ENCODE data around the gene MORC2. TPM values are rescaled to one million over a fixed set of nuclear protein-coding genes. Genes with fewer than 3 reads are reported as not detected.
A peak's percentile ranks its signal among the peaks of the same experiment; 100 is the strongest.

The MORC2 gene
- total and polyA plus RNA-seq, 9 of the 15 experiments (the other 6 are each of a cell fraction or from before 2014, with no cell fraction given), result 3.3 to 34.7 (median 16.7) TPM

DNA sequence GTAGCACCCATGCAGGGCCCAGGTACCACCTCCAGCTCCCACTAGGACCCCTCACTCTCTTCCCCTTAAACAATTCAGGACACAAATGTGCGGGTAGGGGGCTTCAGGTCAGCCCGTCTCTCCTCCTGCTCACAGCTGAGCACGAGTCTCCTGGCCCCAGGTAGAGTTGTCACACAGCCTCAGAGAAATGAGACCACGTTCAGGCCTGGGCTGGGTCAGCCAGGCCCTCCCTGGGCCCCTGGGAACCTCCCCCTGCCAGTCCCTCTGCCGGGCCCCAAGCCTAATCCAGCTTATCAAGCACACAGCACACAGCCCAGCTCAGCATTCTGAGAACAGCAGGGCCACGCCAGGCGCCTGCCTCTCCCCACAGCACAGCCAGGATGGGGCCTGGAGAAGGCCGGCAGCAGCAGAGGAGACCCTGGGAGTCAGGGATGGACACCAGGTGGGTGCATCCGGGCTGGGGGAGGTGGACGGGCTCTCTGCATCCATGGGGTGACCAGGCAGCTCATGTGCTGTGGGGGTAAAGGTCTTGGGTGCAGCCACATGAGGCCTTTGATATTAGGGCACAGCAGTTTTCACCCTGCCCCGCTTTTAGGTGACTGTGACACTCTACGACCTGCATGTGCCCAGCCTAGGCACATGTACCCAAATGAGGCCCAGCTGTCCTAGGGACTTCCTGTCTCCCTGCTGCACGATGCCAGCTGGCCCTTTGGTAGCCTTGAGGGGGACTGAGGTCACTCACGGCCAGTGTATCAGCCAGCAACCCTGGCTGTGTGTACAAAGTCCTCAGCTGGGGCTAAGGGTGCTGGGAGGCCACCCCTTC, 87.0 kb downstream of the MORC2 start (continued):
- TF ChIP-seq, protein P1, sequence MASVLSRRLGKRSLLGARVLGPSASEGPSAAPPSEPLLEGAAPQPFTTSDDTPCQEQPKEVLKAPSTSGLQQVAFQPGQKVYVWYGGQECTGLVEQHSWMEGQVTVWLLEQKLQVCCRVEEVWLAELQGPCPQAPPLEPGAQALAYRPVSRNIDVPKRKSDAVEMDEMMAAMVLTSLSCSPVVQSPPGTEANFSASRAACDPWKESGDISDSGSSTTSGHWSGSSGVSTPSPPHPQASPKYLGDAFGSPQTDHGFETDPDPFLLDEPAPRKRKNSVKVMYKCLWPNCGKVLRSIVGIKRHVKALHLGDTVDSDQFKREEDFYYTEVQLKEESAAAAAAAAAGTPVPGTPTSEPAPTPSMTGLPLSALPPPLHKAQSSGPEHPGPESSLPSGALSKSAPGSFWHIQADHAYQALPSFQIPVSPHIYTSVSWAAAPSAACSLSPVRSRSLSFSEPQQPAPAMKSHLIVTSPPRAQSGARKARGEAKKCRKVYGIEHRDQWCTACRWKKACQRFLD (CRISPR knock-in tag; IDR thresholded peaks at IDR 0.05), result no peak
- TF ChIP-seq RAD21 (CRISPR knock-in tag; conservative IDR thresholded peaks at IDR 0.05 in 1 of 2, IDR thresholded peaks at IDR 0.05 in 1 of 2) (no peak), ELF4 (CRISPR knock-in tag; IDR thresholded peaks at IDR 0.05) (no peak), PTTG1 (tag; IDR thresholded peaks at IDR 0.05; ENCODE audit: low read depth) (no peak), TAF9B (IDR thresholded peaks at IDR 0.05; ENCODE audit: partially characterized antibody) (peak; percentile 72), MED1 (CRISPR knock-in tag; IDR thresholded peaks at IDR 0.05; ENCODE audit: borderline replicate concordance) (no peak), CHCHD3 (CRISPR knock-in tag; IDR thresholded peaks at IDR 0.05) (no peak), PRMT5 (CRISPR knock-in tag; IDR thresholded peaks at IDR 0.05) (no peak), BRD9 (IDR thresholded peaks at IDR 0.05; ENCODE audit: low read depth, partially characterized antibody) (peak; percentile 86), NR3C1 (CRISPR knock-in tag; IDR thresholded peaks at IDR 0.05) (no peak), MTA3 (IDR thresholded peaks at IDR 0.05; ENCODE audit: borderline replicate concordance) (0 out of 2 replicates have a peak, but pooled peaks have one; percentile 45), SIN3B (IDR thresholded peaks at IDR 0.05; ENCODE audit: low read depth) (no peak), HMGN3 (IDR thresholded peaks at IDR 0.05; ENCODE audit: borderline replicate concordance, extremely low read depth, insufficient read length, low read depth, low read length) (peak; percentile 94), C11orf30 (IDR thresholded peaks at IDR 0.05; ENCODE audit: low read depth) (peak; percentile 70), SETDB1 (IDR thresholded peaks at IDR 0.05; ENCODE audit: low read length) (no peak), DNMT1 (IDR thresholded peaks at IDR 0.05) (no peak), CBX1 (IDR thresholded peaks at IDR 0.05; ENCODE audit: low read depth) (0 out of 2 replicates have a peak, but pooled peaks have one; percentile 36), NR4A1 (CRISPR knock-in tag; IDR thresholded peaks at IDR 0.05) (no peak), NR4A1 (tag; IDR thresholded peaks at IDR 0.05) (no peak), ZNF431 (CRISPR knock-in tag; IDR thresholded peaks at IDR 0.05) (no peak), STAT5A (IDR thresholded peaks at IDR 0.05; ENCODE audit: borderline replicate concordance, low read length) (peak; percentile 75), SMC3 (conservative IDR thresholded peaks at IDR 0.05; ENCODE audit: insufficient read depth, low read depth, low read length) (no peak), KLF16 (IDR thresholded peaks at IDR 0.05) (peak; percentile 30; the same call in 1 of the 2 replicates), TEAD4 (IDR thresholded peaks at IDR 0.05; ENCODE audit: low read length) (peak; percentile 24; the same call in 1 of the 2 replicates), TEAD4 (CRISPR knock-in tag; IDR thresholded peaks at IDR 0.05; ENCODE audit: borderline replicate concordance) (no peak), MYC (IDR thresholded peaks at IDR 0.05; ENCODE audit: low read depth, low read length) (peak; percentile 81), MYC (CRISPR knock-in tag; IDR thresholded peaks at IDR 0.05; ENCODE audit: borderline replicate concordance, low read depth) (no peak), CBFA2T3 (IDR thresholded peaks at IDR 0.05) (peak; percentile 86), ZKSCAN8 (CRISPR knock-in tag; IDR thresholded peaks at IDR 0.05) (no peak)
- TF ChIP-seq, protein P2, sequence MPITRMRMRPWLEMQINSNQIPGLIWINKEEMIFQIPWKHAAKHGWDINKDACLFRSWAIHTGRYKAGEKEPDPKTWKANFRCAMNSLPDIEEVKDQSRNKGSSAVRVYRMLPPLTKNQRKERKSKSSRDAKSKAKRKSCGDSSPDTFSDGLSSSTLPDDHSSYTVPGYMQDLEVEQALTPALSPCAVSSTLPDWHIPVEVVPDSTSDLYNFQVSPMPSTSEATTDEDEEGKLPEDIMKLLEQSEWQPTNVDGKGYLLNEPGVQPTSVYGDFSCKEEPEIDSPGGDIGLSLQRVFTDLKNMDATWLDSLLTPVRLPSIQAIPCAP (CRISPR knock-in tag; IDR thresholded peaks at IDR 0.05; ENCODE audit: borderline replicate concordance), result no peak

Measured in K562 (cell line).